ENCODE data around the gene UBE2E2. TPM values are rescaled to one million over a fixed set of nuclear protein-coding genes. Genes with fewer than 3 reads are reported as not detected.
"Not testable (repeated sequence)": the region's sequence is repeated elsewhere in the genome, so short reads cannot be mapped to it uniquely, and the experiment has no call there.

The UBE2E2 gene
- total RNA-seq, 1 donor from 2014 or later, result 32.5 TPM

DNA sequence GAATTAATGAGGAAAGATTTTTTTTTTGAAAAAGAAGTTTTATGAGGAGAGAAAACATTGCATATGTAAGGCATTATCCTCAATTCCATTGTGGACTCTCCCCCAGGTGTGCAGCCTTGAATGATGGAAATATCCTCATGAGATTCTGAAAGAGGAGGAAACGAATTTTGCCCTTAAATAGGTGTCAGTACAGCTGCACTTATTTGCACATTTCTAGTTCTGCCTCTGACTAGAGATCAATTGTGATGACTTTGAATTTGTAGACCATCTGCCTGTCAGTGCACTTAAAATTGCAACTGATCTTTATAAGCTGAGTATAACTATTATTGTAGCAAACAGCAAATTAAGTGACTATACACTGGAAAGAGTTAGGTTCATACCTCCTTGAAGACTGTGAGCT, 141.8 kb downstream of the UBE2E2 start:
- TF ChIP-seq CTCF (conservative IDR thresholded peaks at IDR 0.05; ENCODE audit: low read depth, low read length), result no peak
- DNase-seq (ENCODE audit: low read depth), result no peak
- H3K4me3 ChIP-seq (ENCODE audit: low read depth, low read length), result no peak overlapping the region

DNA sequence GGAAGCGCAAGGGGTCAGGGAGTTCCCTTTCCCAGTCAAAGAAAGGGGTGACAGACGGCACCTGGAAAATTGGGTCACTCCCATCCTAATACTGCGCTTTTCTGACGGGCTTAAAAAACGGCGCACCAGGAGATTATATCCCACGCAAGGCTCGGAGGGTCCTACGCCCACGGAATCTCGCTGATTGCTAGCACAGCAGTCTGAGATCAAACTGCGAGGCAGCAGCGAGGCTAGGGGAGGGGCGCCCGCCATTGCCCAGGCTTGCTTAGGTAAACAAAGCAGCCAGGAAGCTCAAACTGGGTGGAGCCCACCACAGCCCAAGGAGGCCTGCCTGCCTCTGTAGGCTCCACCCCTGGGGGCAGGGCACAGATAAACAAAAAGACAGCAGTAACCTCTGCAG, 146.3 kb downstream of the UBE2E2 start:
- not testable (repeated sequence) for H3K4me3 ChIP-seq (ENCODE audit: low read depth, low read length); DNase-seq (ENCODE audit: low read depth)

DNA sequence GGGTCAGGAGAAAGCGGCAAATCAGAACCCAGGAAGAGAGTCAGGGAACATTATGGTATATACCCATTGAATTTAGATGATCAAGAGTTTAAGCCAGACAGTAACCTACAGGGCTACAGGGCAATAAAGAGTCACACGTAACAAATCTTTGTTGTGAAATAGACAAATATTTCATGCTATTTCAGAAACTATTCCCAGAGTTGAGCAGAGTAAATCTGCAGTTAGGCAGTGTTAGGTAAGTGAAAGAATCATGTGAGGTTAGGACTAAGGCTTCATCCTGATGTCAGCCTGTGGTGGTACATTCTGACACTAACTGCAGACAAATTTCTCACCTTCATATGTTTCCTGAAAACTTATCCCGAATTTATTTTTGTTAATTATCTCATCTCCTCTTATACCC, 153.0 kb downstream of the UBE2E2 start:
- no peak overlapping the region for H3K4me3 ChIP-seq (ENCODE audit: low read depth, low read length)
- DNase-seq (ENCODE audit: low read depth), result no peak
- no peak for TF ChIP-seq CTCF (conservative IDR thresholded peaks at IDR 0.05; ENCODE audit: low read depth, low read length)

DNA sequence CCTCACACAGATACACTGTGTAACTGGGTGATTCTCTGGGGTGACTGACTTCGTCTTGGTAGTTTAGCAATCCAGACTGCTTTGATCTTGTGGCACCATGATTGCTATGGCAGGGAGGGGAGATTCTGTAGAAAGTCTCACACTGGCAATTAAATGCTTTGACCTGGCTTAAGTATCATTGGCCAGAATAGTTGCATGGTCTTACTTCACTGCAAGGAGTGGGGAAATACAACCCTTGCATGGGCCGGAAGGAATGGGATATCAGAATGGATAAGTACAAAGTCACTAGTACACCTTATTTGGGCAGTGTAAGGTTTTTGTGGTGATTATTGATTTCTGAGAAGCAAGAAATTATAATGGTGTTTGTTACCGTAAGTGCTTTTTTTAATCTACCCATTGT, 153.8 kb downstream of the UBE2E2 start:
- H3K4me3 ChIP-seq (ENCODE audit: low read depth, low read length), result no peak overlapping the region
- no peak for TF ChIP-seq CTCF (conservative IDR thresholded peaks at IDR 0.05; ENCODE audit: low read depth, low read length)
- DNase-seq (ENCODE audit: low read depth), result no peak

GRCh38 chr3:23359116-23359515, 156.0 kb downstream of the UBE2E2 start:
- no peak for DNase-seq (ENCODE audit: low read depth)
- H3K4me3 ChIP-seq (ENCODE audit: low read depth, low read length), result no peak overlapping the region
- no peak for TF ChIP-seq CTCF (conservative IDR thresholded peaks at IDR 0.05; ENCODE audit: low read depth, low read length)

DNA sequence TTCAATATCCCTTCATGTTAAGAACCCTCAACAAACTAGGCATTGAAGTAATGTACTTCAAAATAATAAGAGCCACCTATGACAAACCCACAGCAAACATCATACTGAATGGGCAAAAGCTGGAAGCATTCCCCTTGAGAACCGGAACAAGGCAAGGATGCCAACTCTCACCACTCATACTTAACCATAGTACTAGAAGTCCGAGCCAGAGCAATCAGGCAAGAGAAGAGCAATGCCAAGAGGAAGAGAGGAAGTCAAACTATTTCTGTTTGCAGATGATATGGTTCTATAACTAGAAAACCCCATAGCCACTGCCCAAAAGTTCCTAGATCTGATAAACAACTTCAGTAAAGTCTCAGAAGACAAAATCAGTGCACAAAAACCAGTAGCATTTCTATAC, 161.9 kb downstream of the UBE2E2 start:
- no peak for DNase-seq (ENCODE audit: low read depth)
- no peak for TF ChIP-seq CTCF (conservative IDR thresholded peaks at IDR 0.05; ENCODE audit: low read depth, low read length)
- no peak overlapping the region for H3K4me3 ChIP-seq (ENCODE audit: low read depth, low read length)

GRCh38 chr3:23368731-23369130, 165.6 kb downstream of the UBE2E2 start:
- no peak for TF ChIP-seq CTCF (conservative IDR thresholded peaks at IDR 0.05; ENCODE audit: low read depth, low read length)
- no peak overlapping the region for H3K4me3 ChIP-seq (ENCODE audit: low read depth, low read length)
- DNase-seq (ENCODE audit: low read depth), result no peak

GRCh38 chr3:23372285-23372684, 169.2 kb downstream of the UBE2E2 start:
- H3K4me3 ChIP-seq (ENCODE audit: low read depth, low read length), result no peak overlapping the region
- no peak for TF ChIP-seq CTCF (conservative IDR thresholded peaks at IDR 0.05; ENCODE audit: low read depth, low read length)
- no peak for DNase-seq (ENCODE audit: low read depth)

All from epithelial cell of proximal tubule (primary cell).